Body of pancreas (tissue), 4 donors: ENCODE results near the gene ELF2. TPM values are rescaled to one million over a fixed set of nuclear protein-coding genes. Genes with fewer than 3 reads are reported as not detected.

ENCODE experiments used
- ATAC-seq: fragments of 150-250 bp; one replicate; pipeline ENCODE4 v1.9.1; 2016
- DNase-seq, 4 donors: peaks; one replicate each; pipeline ENCODE4 v3.0.0-alpha.2; 2019
- H3K27ac ChIP-seq, 4 donors: fragments of 200-600 bp; sonication (generic); 1 replicate in 3 of 4; 2 replicates in 1 of 4; pipeline versions ENCODE4 v1.5.1 to v1.6.1; 2016 to 2019; ENCODE audit warnings: mild to moderate bottlenecking in 1 of 4, mixed read lengths in 1 of 4, moderate library complexity in 1 of 4
- H3K27me3 ChIP-seq, 2 donors: fragments of 200-600 bp; sonication (generic); one replicate each; pipeline ENCODE4 v1.6.0; 2016; ENCODE audit warnings: mild to moderate bottlenecking in 1 of 2
- H3K36me3 ChIP-seq, 2 donors: fragments of 200-600 bp; sonication (generic); replicated peaks in 1 of 2; 2 replicates each; pipeline ENCODE4 v1.5.1; 2016; ENCODE audit warnings: low read depth in 2 of 2; ENCODE audit not compliant: insufficient read depth in 1 of 2
- H3K4me1 ChIP-seq: fragments of 200-600 bp; sonication (generic); one replicate; pipeline ENCODE4 v1.6.0; 2016
- H3K4me3 ChIP-seq, 2 donors: fragments of 200-600 bp; sonication (generic); 1 replicate in 1 of 2; 2 replicates in 1 of 2; pipeline ENCODE4 v1.5.1; 2016 to 2019
- H3K9me3 ChIP-seq, 3 donors: fragments of 200-600 bp; sonication (generic); 1 replicate in 2 of 3; 2 replicates in 1 of 3; pipeline ENCODE4 v1.5.1; 2016
- CTCF ChIP-seq, 7 experiments: fragments of 450-650 bp in 4 of 7; fragments of 200-600 bp in 3 of 7; sonication (generic) in 3 of 7; IDR thresholded peaks; one replicate each; pipeline ENCODE4 v1.5.1; 2016 to 2019; ENCODE audit warnings: antibody characterized with exemption in 7 of 7
- POLR2A ChIP-seq, 3 donors: fragments of 450-650 bp; IDR thresholded peaks; one replicate each; pipeline ENCODE4 v1.6.1; 2016; ENCODE audit warnings: antibody characterized with exemption in 3 of 3, mild to moderate bottlenecking in 2 of 3
- WGBS, 2 donors: methylation state at CpG; one replicate each; pipeline ENCODE4 v1.1.5; 2017; 5-methylcytosine and 5-hydroxymethylcytosine counted together
- intact Hi-C: fragments of 100-400 bp; cut with DNase I; formaldehyde crosslinking; loops from one replicate; pipeline ENCODE4 v1.15.1; 2023
- total RNA-seq, 2 donors: library from RNA; depleted of rRNA; stranded (reverse); fragments of >200 nt; gene quantifications; one replicate each; pipeline ENCODE4 v1.1.0, GENCODE V29; 2016

Gene ELF2
- total RNA-seq, 2 donors from 2014 or later, result 25.4 to 42.5 TPM

GRCh38 chr4:139209470-139210063 lies 32.5 kb upstream of the ELF2 start:
- no peak for DNase-seq
- H3K36me3 ChIP-seq, result no peaks in the 10 kb centered on the region
- no peaks in the 10 kb centered on the region for H3K27me3 ChIP-seq
- TF ChIP-seq POLR2A (IDR thresholded peaks at IDR 0.05) (no peak), CTCF (IDR thresholded peaks at IDR 0.05) (no peak)
- no peak overlapping the region for H3K27ac ChIP-seq
- 89 to 92% methylated on average over 3 of the region's 3 CpGs for WGBS, 2 donors
- no peak overlapping the region for H3K4me3 ChIP-seq
- peaks cover 8% of the 10 kb centered on the region for H3K4me1 ChIP-seq
- intact Hi-C loops, result no loop called here
- no peak for ATAC-seq
- peaks cover 0 to 2% (median 0%) of the 10 kb centered on the region in 3 donors for H3K9me3 ChIP-seq

- Histone ChIP-seq H3K9me3 (peaks cover 0 to 3% (median 0%) of the 10 kb centered on the region in 3 donors), H3K27me3 (no peaks in the 10 kb centered on the region), H3K36me3 (no peaks in the 10 kb centered on the region), H3K4me1 (no peaks in the 10 kb centered on the region), H3K27ac (peak overlapping the region in 2 of 4 donors; percentile 2 to 9), H3K4me3 (no peak overlapping the region)
- no peak for TF ChIP-seq POLR2A (IDR thresholded peaks at IDR 0.05)
- no peak for TF ChIP-seq CTCF (IDR thresholded peaks at IDR 0.05)
- peak in 2 of 4 donors; percentile 15 to 67 for DNase-seq
- ATAC-seq, result peak; percentile 30
- intact Hi-C loops, result no loop called here
- 50 to 69% methylated on average over 3 of the region's 3 CpGs for WGBS, 2 donors
Observed at GRCh38 chr4:139208404-139208945, 31.5 kb upstream of the ELF2 start.

GRCh38 chr4:139207873-139208403 lies 30.9 kb upstream of the ELF2 start:
- DNase-seq (no peak), ATAC-seq (no peak)
- 81 to 91% methylated on average over 6 of the region's 6 CpGs for WGBS, 2 donors
- peaks cover 0 to 3% (median 0%) of the 10 kb centered on the region in 3 donors for H3K9me3 ChIP-seq
- no peaks in the 10 kb centered on the region for H3K4me1 ChIP-seq
- intact Hi-C loops, result no loop called here
- TF ChIP-seq POLR2A (IDR thresholded peaks at IDR 0.05) (no peak), CTCF (IDR thresholded peaks at IDR 0.05) (no peak)
- no peak overlapping the region for H3K4me3 ChIP-seq
- no peaks in the 10 kb centered on the region for H3K36me3 ChIP-seq
- peak overlapping the region in 2 of 4 donors; percentile 2 to 9 for H3K27ac ChIP-seq
- H3K27me3 ChIP-seq, result no peaks in the 10 kb centered on the region

GRCh38 chr4:139207247-139207646 lies 30.2 kb upstream of the ELF2 start:
- Histone ChIP-seq H3K4me1 (no peaks in the 10 kb centered on the region), H3K9me3 (peaks cover 0 to 3% (median 0%) of the 10 kb centered on the region in 3 donors), H3K4me3 (no peak overlapping the region), H3K27ac (no peak overlapping the region), H3K36me3 (no peaks in the 10 kb centered on the region), H3K27me3 (no peaks in the 10 kb centered on the region)
- ATAC-seq (no peak), DNase-seq (no peak)
- WGBS, 2 donors, result 50 to 65% methylated on average over 3 of the region's 3 CpGs
- intact Hi-C loops, result no loop called here
- no peak for TF ChIP-seq CTCF (IDR thresholded peaks at IDR 0.05)
